ENCODE data around the gene SPTBN5. TPM values are rescaled to one million over a fixed set of nuclear protein-coding genes. Genes with fewer than 3 reads are reported as not detected.

The SPTBN5 gene
- total RNA-seq, 1 donor from 2014 or later = 6.8 TPM

- no peak for DNase-seq (ENCODE audit: extremely low read depth, low read depth, low spot score)
Measured at GRCh38 chr15:41885321-41885720, 8.5 kb downstream of the SPTBN5 start.

- no peak for DNase-seq (ENCODE audit: extremely low read depth, low read depth, low spot score)
Measured at GRCh38 chr15:41884458-41884857, 9.4 kb downstream of the SPTBN5 start.

- DNase-seq (ENCODE audit: extremely low read depth, low read depth, low spot score) = no peak
Measured at GRCh38 chr15:41883484-41883825, 10.4 kb downstream of the SPTBN5 start.

- DNase-seq (ENCODE audit: extremely low read depth, low read depth, low spot score) = no peak
Measured at GRCh38 chr15:41882689-41883483, 11.0 kb downstream of the SPTBN5 start.

- DNase-seq (ENCODE audit: extremely low read depth, low read depth, low spot score) = no peak
Measured at GRCh38 chr15:41881920-41882688, 11.7 kb downstream of the SPTBN5 start.

- DNase-seq (ENCODE audit: extremely low read depth, low read depth, low spot score) = no peak
Measured at GRCh38 chr15:41881550-41881919, 12.3 kb downstream of the SPTBN5 start.

- no peak for DNase-seq (ENCODE audit: extremely low read depth, low read depth, low spot score)
Measured at GRCh38 chr15:41881086-41881485, 12.8 kb downstream of the SPTBN5 start.

- DNase-seq (ENCODE audit: extremely low read depth, low read depth, low spot score) = no peak
Measured at GRCh38 chr15:41880156-41880877, 13.5 kb downstream of the SPTBN5 start.

- DNase-seq (ENCODE audit: extremely low read depth, low read depth, low spot score) = no peak
Measured at GRCh38 chr15:41879321-41879845, 14.5 kb downstream of the SPTBN5 start.

- no peak for DNase-seq (ENCODE audit: extremely low read depth, low read depth, low spot score)
Measured at GRCh38 chr15:41878355-41878699, 15.5 kb downstream of the SPTBN5 start.

GRCh38 chr15:41877631-41878354 lies 16.1 kb downstream of the SPTBN5 start:
- DNase-seq (ENCODE audit: extremely low read depth, low read depth, low spot score) = no peak

GRCh38 chr15:41876689-41877088 lies 17.2 kb downstream of the SPTBN5 start:
- no peak for DNase-seq (ENCODE audit: extremely low read depth, low read depth, low spot score)

- DNase-seq (ENCODE audit: extremely low read depth, low read depth, low spot score) = no peak
Measured at GRCh38 chr15:41876007-41876406, 17.8 kb downstream of the SPTBN5 start.

- no peak for DNase-seq (ENCODE audit: extremely low read depth, low read depth, low spot score)
Measured at GRCh38 chr15:41874736-41875135, 19.1 kb downstream of the SPTBN5 start.

- DNase-seq (ENCODE audit: extremely low read depth, low read depth, low spot score) = no peak
Measured at GRCh38 chr15:41873711-41874110, 20.1 kb downstream of the SPTBN5 start.

GRCh38 chr15:41872166-41872747 lies 21.6 kb downstream of the SPTBN5 start:
- no peak for DNase-seq (ENCODE audit: extremely low read depth, low read depth, low spot score)

- DNase-seq (ENCODE audit: extremely low read depth, low read depth, low spot score) = no peak
Measured at GRCh38 chr15:41871175-41871905, 22.5 kb downstream of the SPTBN5 start.

- DNase-seq (ENCODE audit: extremely low read depth, low read depth, low spot score) = no peak
Measured at GRCh38 chr15:41870689-41871081, 23.2 kb downstream of the SPTBN5 start.

- no peak for DNase-seq (ENCODE audit: extremely low read depth, low read depth, low spot score)
Measured at GRCh38 chr15:41869770-41870688, 23.8 kb downstream of the SPTBN5 start.
